GM23338 (cell line): ENCODE data around the gene BRI3BP. TPM values are rescaled to one million over a fixed set of nuclear protein-coding genes. Genes with fewer than 3 reads are reported as not detected.

Experiments used
- ATAC-seq: fragments of 200-7000 bp; cut with Tn5 transposase; 3 replicates; pipeline ENCODE4 v1.9.1; 2020
- DNase-seq: peaks from one replicate; pipeline ENCODE4 v3.0.0-alpha.2; 2015; ENCODE audit warnings: low spot score
- H2AFZ ChIP-seq: fragments of 200-600 bp; sonication (generic); 2 replicates; pipeline ENCODE4 v1.8.0; 2016; ENCODE audit warnings: antibody characterized with exemption, mild to moderate bottlenecking, moderate library complexity
- H3F3A ChIP-seq: fragments of 200-600 bp; sonication (generic); replicated peaks from 2 replicates; pipeline ENCODE4 v1.8.0; 2017; ENCODE audit warnings: antibody characterized with exemption, mixed run types, low read depth
- H3K27ac ChIP-seq: fragments of 200-600 bp; sonication (generic); 2 replicates; pipeline ENCODE4 v1.6.1; 2016; ENCODE audit warnings: low read depth
- H3K27me3 ChIP-seq: fragments of 200-600 bp; sonication (generic); 2 replicates; pipeline ENCODE4 v1.8.0; 2016; ENCODE audit warnings: mild to moderate bottlenecking, mixed run types, moderate library complexity; ENCODE audit not compliant: insufficient read depth
- H3K36me3 ChIP-seq: fragments of 200-600 bp; sonication (generic); 2 replicates; pipeline ENCODE4 v1.8.0; 2016; ENCODE audit warnings: mild to moderate bottlenecking; ENCODE audit not compliant: insufficient read depth
- H3K4me1 ChIP-seq: fragments of 200-600 bp; sonication (generic); 2 replicates; pipeline ENCODE4 v1.8.0; 2016; ENCODE audit warnings: mild to moderate bottlenecking, moderate library complexity; ENCODE audit not compliant: insufficient read depth
- H3K4me2 ChIP-seq: fragments of 200-600 bp; sonication (generic); 2 replicates; pipeline ENCODE4 v1.7.1; 2017; ENCODE audit warnings: mixed run types
- H3K4me3 ChIP-seq: fragments of 200-600 bp; sonication (generic); 2 replicates; pipeline ENCODE4 v1.6.1; 2016; ENCODE audit warnings: mixed run types
- H3K79me2 ChIP-seq: fragments of 200-600 bp; sonication (generic); replicated peaks from 2 replicates; pipeline ENCODE4 v1.8.0; 2017; ENCODE audit warnings: mild to moderate bottlenecking; ENCODE audit not compliant: insufficient read depth
- H3K9me2 ChIP-seq: fragments of 200-600 bp; sonication (generic); 2 replicates; pipeline ENCODE4 v1.8.0; 2017; ENCODE audit not compliant: insufficient read depth
- H4K20me1 ChIP-seq: fragments of 200-600 bp; sonication (generic); replicated peaks from 2 replicates; pipeline ENCODE4 v1.8.0; 2017; ENCODE audit warnings: mild to moderate bottlenecking; ENCODE audit not compliant: insufficient read depth
- H3K27ac Mint-ChIP-seq: 2 replicates; pipeline ENCODE4 v1.8.0; 2020; ENCODE audit warnings: inconsistent platforms, mild to moderate bottlenecking, moderate library complexity, mixed read lengths
- H3K27me3 Mint-ChIP-seq: 3 replicates; pipeline ENCODE4 v1.8.0; 2022; ENCODE audit warnings: low read depth, mild to moderate bottlenecking, moderate library complexity, mixed read lengths, inconsistent platforms; ENCODE audit not compliant: insufficient read depth, poor library complexity
- H3K36me3 Mint-ChIP-seq: 3 replicates; pipeline ENCODE4 v1.8.0; 2021; ENCODE audit warnings: low read depth, mild to moderate bottlenecking, inconsistent platforms, moderate library complexity, mixed read lengths
- H3K4me1 Mint-ChIP-seq: 3 replicates; pipeline ENCODE4 v1.8.0; 2020; ENCODE audit warnings: mild to moderate bottlenecking, inconsistent platforms, mixed read lengths
- H3K4me3 Mint-ChIP-seq: 3 replicates; pipeline ENCODE4 v1.8.0; 2021; ENCODE audit warnings: moderate library complexity, mild to moderate bottlenecking, inconsistent platforms, mixed read lengths
- H3K9me3 Mint-ChIP-seq: 3 replicates; pipeline ENCODE4 v1.8.0; 2020; ENCODE audit warnings: moderate library complexity, mild to moderate bottlenecking, inconsistent platforms, mixed read lengths
- CREB1 ChIP-seq: fragments of 250-450 bp; sonication (Bioruptor Pico); IDR thresholded peaks from 2 replicates; pipeline ENCODE4 v1.5.0; 2020; ENCODE audit warnings: low read depth, mild to moderate bottlenecking, moderate library complexity
- CTCF ChIP-seq, 2 experiments: fragments of 200-600 bp in 1 of 2; sonication (generic) in 1 of 2; conservative IDR thresholded peaks; 2 replicates each; pipeline versions ENCODE4 v1.5.1 to v1.6.1; 2016 to 2017; ENCODE audit warnings: antibody characterized with exemption in 2 of 2, low read depth in 2 of 2, mild to moderate bottlenecking in 2 of 2, moderate library complexity in 1 of 2
- EZH2 ChIP-seq: fragments of 200-600 bp; sonication (generic); IDR thresholded peaks from one replicate; pipeline ENCODE4 v1.8.0; 2017; ENCODE audit warnings: antibody characterized with exemption, mild to moderate bottlenecking, low read depth; ENCODE audit not compliant: unreplicated experiment
- EZH2phosphoT487 ChIP-seq: fragments of 200-600 bp; sonication (generic); IDR thresholded peaks from one replicate; pipeline ENCODE4 v1.8.1; 2018; ENCODE audit warnings: antibody characterized with exemption; ENCODE audit not compliant: unreplicated experiment
- JUNB ChIP-seq: IDR thresholded peaks from one replicate; pipeline ENCODE4 v1.6.1; 2016; ENCODE audit warnings: antibody characterized with exemption; ENCODE audit not compliant: unreplicated experiment
- NANOG ChIP-seq: IDR thresholded peaks from 2 replicates; pipeline ENCODE4 v1.6.1; 2016; ENCODE audit warnings: antibody characterized with exemption, borderline replicate concordance
- POLR2AphosphoS5 ChIP-seq: IDR thresholded peaks from 2 replicates; pipeline ENCODE4 v1.6.1; 2016; ENCODE audit warnings: antibody characterized with exemption, low read depth
- STAT1 ChIP-seq: IDR thresholded peaks from one replicate; pipeline ENCODE4 v1.6.1; 2016; ENCODE audit warnings: antibody characterized with exemption; ENCODE audit not compliant: unreplicated experiment
- ZNF462 ChIP-seq: fragments of 250-450 bp; sonication (Bioruptor Pico); IDR thresholded peaks from 2 replicates; pipeline ENCODE4 v1.5.0; 2020; ENCODE audit warnings: mild to moderate bottlenecking, moderate library complexity
- polyA plus RNA-seq: library from polyadenylated mRNA; unstranded; fragments of >200 nt; fragmentation: Nextera tagmentation; extraction: Ambion mirVana; gene quantifications from 2 replicates; pipeline ENCODE4 v1.2.1, GENCODE V29; 2016
- total RNA-seq: library from RNA; depleted of rRNA; stranded (reverse); fragments of >200 nt; shearing (Covaris generic); gene quantifications from 2 replicates; pipeline ENCODE4 v1.2.3, GENCODE V29; 2014
- TF ChIP-seq, protein P1 (sequence below): IDR thresholded peaks from one replicate; pipeline ENCODE4 v1.6.1; 2018; ENCODE audit warnings: antibody characterized with exemption; ENCODE audit not compliant: unreplicated experiment

Gene BRI3BP
- total and polyA plus RNA-seq, 2 experiments from 2014 or later: 5.8 to 10.7 TPM

DNA sequence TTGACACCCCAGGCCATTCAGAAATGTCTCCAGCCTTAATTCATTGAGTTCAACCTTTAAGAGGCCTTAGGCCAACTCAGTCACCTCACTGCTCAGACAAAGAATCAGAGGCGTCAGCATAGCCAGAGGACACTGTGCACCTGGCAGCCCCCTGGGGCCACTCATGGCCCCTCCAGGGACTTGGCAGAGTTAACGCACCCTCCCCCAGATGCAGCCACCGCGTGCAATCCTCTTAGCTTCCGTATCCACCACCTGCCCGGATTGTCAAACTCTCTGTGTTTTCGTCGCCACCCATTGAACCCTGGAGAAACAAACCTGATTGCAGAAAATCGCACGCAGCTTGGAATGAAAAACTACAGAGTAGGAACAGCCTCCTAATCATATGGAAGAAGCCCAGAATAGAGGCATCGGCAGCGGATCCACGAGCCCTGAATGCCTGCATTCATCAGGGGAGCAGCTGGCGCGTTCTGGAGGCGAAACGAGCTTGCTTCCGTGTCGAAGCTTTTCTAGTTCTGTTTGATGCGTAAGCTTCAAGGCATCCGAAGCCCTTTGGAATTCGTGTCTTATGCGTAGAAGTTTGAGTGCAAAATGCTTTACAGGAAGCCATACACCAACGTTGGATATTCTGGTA lies 22.4 kb downstream of the BRI3BP start:
- TF ChIP-seq POLR2AphosphoS5 (no peak), STAT1 (no peak), NANOG (no peak), EZH2phosphoT487 (no peak), EZH2 (no peak), CREB1 (CRISPR knock-in tag) (no peak), JUNB (no peak), ZNF462 (CRISPR knock-in tag) (no peak), CTCF (conservative IDR thresholded peaks at IDR 0.05; ENCODE audit: low read depth in 2 of 2) (no peak)
- TF ChIP-seq, protein P1, sequence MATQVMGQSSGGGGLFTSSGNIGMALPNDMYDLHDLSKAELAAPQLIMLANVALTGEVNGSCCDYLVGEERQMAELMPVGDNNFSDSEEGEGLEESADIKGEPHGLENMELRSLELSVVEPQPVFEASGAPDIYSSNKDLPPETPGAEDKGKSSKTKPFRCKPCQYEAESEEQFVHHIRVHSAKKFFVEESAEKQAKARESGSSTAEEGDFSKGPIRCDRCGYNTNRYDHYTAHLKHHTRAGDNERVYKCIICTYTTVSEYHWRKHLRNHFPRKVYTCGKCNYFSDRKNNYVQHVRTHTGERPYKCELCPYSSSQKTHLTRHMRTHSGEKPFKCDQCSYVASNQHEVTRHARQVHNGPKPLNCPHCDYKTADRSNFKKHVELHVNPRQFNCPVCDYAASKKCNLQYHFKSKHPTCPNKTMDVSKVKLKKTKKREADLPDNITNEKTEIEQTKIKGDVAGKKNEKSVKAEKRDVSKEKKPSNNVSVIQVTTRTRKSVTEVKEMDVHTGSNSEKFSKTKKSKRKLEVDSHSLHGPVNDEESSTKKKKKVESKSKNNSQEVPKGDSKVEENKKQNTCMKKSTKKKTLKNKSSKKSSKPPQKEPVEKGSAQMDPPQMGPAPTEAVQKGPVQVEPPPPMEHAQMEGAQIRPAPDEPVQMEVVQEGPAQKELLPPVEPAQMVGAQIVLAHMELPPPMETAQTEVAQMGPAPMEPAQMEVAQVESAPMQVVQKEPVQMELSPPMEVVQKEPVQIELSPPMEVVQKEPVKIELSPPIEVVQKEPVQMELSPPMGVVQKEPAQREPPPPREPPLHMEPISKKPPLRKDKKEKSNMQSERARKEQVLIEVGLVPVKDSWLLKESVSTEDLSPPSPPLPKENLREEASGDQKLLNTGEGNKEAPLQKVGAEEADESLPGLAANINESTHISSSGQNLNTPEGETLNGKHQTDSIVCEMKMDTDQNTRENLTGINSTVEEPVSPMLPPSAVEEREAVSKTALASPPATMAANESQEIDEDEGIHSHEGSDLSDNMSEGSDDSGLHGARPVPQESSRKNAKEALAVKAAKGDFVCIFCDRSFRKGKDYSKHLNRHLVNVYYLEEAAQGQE: no peak
- Mint-ChIP-seq H3K36me3 (peaks cover 34% of the 10 kb centered on the region), H3K27me3 (peaks cover 4% of the 10 kb centered on the region), H3K9me3 (no peaks in the 10 kb centered on the region), H3K4me1 (no peaks in the 10 kb centered on the region), H3K27ac (no peak overlapping the region), H3K4me3 (no peak overlapping the region)
- Histone ChIP-seq H3K27ac (no peak overlapping the region), H4K20me1 (peaks cover 7% of the 10 kb centered on the region), H3K27me3 (no peaks in the 10 kb centered on the region), H2AFZ (no peak overlapping the region), H3K9me2 (no peaks in the 10 kb centered on the region), H3F3A (no peaks in the 10 kb centered on the region), H3K79me2 (0 out of 2 replicates have a peak, but pooled peaks cover 3% of the 10 kb centered on the region), H3K4me2 (no peak overlapping the region), H3K36me3 (peaks cover 5% of the 10 kb centered on the region; the same call in 1 of the 2 replicates), H3K4me3 (no peak overlapping the region), H3K4me1 (no peaks in the 10 kb centered on the region)
- DNase-seq (no peak), ATAC-seq (no peak)
